ENCODE results near the gene DCLK1. TPM values are rescaled to one million over a fixed set of nuclear protein-coding genes. Genes with fewer than 3 reads are reported as not detected.

Gene DCLK1
- total RNA-seq, 1 experiment from 2014 or later = 36.2 TPM

GRCh38 chr13:36175621-36176020 lies 44.4 kb upstream of the DCLK1 start:
- Histone ChIP-seq H3T11ph (ENCODE audit: low read length) (no peak overlapping the region), H4K5ac (ENCODE audit: insufficient read length, low read depth, low read length) (no peak overlapping the region), H3K4me2 (ENCODE audit: insufficient read depth, insufficient read length, low read length) (no peak overlapping the region), H3K23ac (ENCODE audit: insufficient read length, low read depth, low read length) (no peak overlapping the region), H2BK15ac (ENCODE audit: low read depth, low read length) (no peak overlapping the region), H3K27ac (ENCODE audit: insufficient read length, low read depth, low read length) (no peak overlapping the region), H4K20me1 (ENCODE audit: control insufficient read depth, insufficient read depth, insufficient read length) (no peaks in the 10 kb centered on the region), H2BK5ac (ENCODE audit: insufficient read length, low read length) (no peak overlapping the region), H2AFZ (ENCODE audit: low read length) (no peak overlapping the region), H3K9ac (ENCODE audit: extremely low read depth, insufficient read length, low read length) (no peak overlapping the region), H2BK120ac (ENCODE audit: low read depth, low read length, poor library complexity, severe bottlenecking) (no peak overlapping the region), H3K4me1 (ENCODE audit: insufficient read depth, low read length) (no peaks in the 10 kb centered on the region), H3K79me2 (ENCODE audit: insufficient read depth, low read length) (no peaks in the 10 kb centered on the region), H3K9me3 (ENCODE audit: control insufficient read depth, low read depth, low read length) (no peaks in the 10 kb centered on the region), H2BK12ac (ENCODE audit: insufficient read length, low read depth, low read length) (no peak overlapping the region), H3K4ac (ENCODE audit: low read depth, low read length) (no peak overlapping the region), H2AK5ac (ENCODE audit: insufficient read length, low read length) (no peak overlapping the region), H3K18ac (ENCODE audit: insufficient read length, low read depth, low read length) (no peak overlapping the region), H3K79me1 (ENCODE audit: insufficient read depth, low read depth, low read length, poor library complexity, severe bottlenecking) (no peaks in the 10 kb centered on the region), H4K91ac (ENCODE audit: insufficient read length, low read depth, low read length) (no peak overlapping the region), H3K27me3 (ENCODE audit: insufficient read depth, low read length) (no peaks in the 10 kb centered on the region), H2BK20ac (ENCODE audit: low read depth, low read length, poor library complexity, severe bottlenecking) (no peak overlapping the region), H3K23me2 (ENCODE audit: insufficient read length, low read depth, low read length, poor library complexity, severe bottlenecking) (no peaks in the 10 kb centered on the region), H3K56ac (ENCODE audit: insufficient read length, low read depth, low read length) (no peak overlapping the region), H3K14ac (ENCODE audit: insufficient read depth, low read length) (no peak overlapping the region), H4K8ac (replicated peaks; ENCODE audit: insufficient read length, low read depth, low read length) (no peak overlapping the region)
- H3K27me3 Mint-ChIP-seq (ENCODE audit: low read depth) = no peaks in the 10 kb centered on the region
- H3K9me3 Mint-ChIP-seq = no peaks in the 10 kb centered on the region
- no peak overlapping the region for H3K4me3 Mint-ChIP-seq
- DNase-seq = no peak
- H3K27ac Mint-ChIP-seq = no peak overlapping the region
- H3K36me3 Mint-ChIP-seq (ENCODE audit: insufficient read depth in 1 of 3, low read depth in 3 of 3) = no peaks in the 10 kb centered on the region
- TF ChIP-seq CTCF (conservative IDR thresholded peaks at IDR 0.05) = no peak
- no CpG with 5 or more reads among the region's 5 CpGs for WGBS (ENCODE audit: extremely low coverage, insufficient read length, low lambda C conversion rate)
- peaks cover 6 to 15% of the 10 kb centered on the region in 2 experiments; a peak in 3 of 4 replicates for H3K4me1 Mint-ChIP-seq
